ENCODE measurements around the gene SMO. TPM values are rescaled to one million over a fixed set of nuclear protein-coding genes. Genes with fewer than 3 reads are reported as not detected.

Gene SMO
- total and polyA plus RNA-seq, 2 donors (not counting 1 experiment from before 2014, with no cell fraction given) = 0.39 to 1.4 TPM

DNA sequence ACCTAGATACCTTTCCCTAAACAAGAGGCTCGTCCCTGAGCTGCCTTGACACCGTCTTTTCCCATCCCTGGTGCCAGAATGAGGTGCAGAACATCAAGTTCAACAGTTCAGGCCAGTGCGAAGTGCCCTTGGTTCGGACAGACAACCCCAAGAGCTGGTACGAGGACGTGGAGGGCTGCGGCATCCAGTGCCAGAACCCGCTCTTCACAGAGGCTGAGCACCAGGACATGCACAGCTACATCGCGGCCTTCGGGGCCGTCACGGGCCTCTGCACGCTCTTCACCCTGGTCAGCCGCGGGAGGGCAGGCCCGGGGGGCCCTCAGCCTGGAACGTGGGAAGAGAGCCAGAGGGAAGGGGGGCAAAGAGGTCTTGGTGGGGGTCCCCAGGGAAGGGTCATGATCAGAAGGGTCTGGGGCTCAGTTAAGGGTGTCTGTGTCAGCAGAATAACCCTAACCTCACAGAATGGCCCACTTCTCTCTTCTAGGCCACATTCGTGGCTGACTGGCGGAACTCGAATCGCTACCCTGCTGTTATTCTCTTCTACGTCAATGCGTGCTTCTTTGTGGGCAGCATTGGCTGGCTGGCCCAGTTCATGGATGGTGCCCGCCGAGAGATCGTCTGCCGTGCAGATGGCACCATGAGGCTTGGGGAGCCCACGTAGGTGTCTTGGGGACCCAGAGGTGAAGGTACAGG lies 16.8 kb downstream of the SMO start:
- Mint-ChIP-seq H3K27ac (peak overlapping the region; percentile 46), H3K9me3 (ENCODE audit: insufficient read depth) (no peaks in the 10 kb centered on the region), H3K27me3 (no peaks in the 10 kb centered on the region), H3K4me3 (peak overlapping the region; percentile 39), H3K4me1 (peaks cover 3% of the 10 kb centered on the region)
- WGBS (ENCODE audit: insufficient coverage) = 84% methylated on average over 18 of the region's 29 CpGs
- no peaks in the 10 kb centered on the region for H3K27me3 ChIP-seq (replicated peaks in 1 of 4; ENCODE audit: control extremely low read depth in 1 of 4, control insufficient read depth in 3 of 4, insufficient read depth in 4 of 4, low read length in 3 of 4)
- H2AFZ ChIP-seq (ENCODE audit: insufficient read depth, low read depth, low read length, poor library complexity, severe bottlenecking) = peak overlapping the region; percentile 2
- H3K4me3 ChIP-seq (ENCODE audit: control extremely low read depth in 1 of 5, extremely low read depth in 1 of 5, insufficient read depth in 1 of 5, low read depth in 2 of 5, low read length in 4 of 5) = no peak overlapping the region
- H3K79me2 ChIP-seq (ENCODE audit: control insufficient read depth, insufficient read depth, low read length) = no peaks in the 10 kb centered on the region
- H3K9ac ChIP-seq (ENCODE audit: low read length) = no peak overlapping the region
- no peak overlapping the region for H3K4me2 ChIP-seq (replicated peaks; ENCODE audit: low read depth, low read length, poor library complexity, severe bottlenecking)
- no peaks in the 10 kb centered on the region for H3K36me3 ChIP-seq (replicated peaks in 1 of 2; ENCODE audit: control extremely low read depth in 1 of 2, control insufficient read depth in 1 of 2, extremely low read depth in 1 of 2, insufficient read depth in 2 of 2, low read length in 1 of 2)
- CTCF ChIA-PET = interaction anchor here (1.9 to 3.0 kb wide), 2 partner anchors 13 to 42 kb away, joined by 5 to 14 read pairs; no protein-coding TSS in a partner anchor
- no peak for DNase-seq
- peak; percentile 55 for ATAC-seq (ENCODE audit: low read depth)
- POLR2A ChIA-PET = no interaction called here
- intact Hi-C loops (cut with micrococcal nuclease) = no loop called here
- H3K9me3 ChIP-seq (ENCODE audit: control extremely low read depth in 1 of 3, control insufficient read depth in 2 of 3, insufficient read depth in 1 of 3, low read length in 2 of 3) = no peaks in the 10 kb centered on the region
- H3K27ac ChIP-seq (ENCODE audit: low read length in 2 of 2) = no peak overlapping the region
- H4K20me1 ChIP-seq (ENCODE audit: control insufficient read depth, insufficient read depth, low read length, poor library complexity, severe bottlenecking) = no peaks in the 10 kb centered on the region
- TF ChIP-seq EZH2 (IDR thresholded peaks at IDR 0.05; ENCODE audit: borderline replicate concordance, insufficient read depth, low read depth, low read length, poor library complexity, severe bottlenecking) = no peak
- TF ChIP-seq, protein P1, sequence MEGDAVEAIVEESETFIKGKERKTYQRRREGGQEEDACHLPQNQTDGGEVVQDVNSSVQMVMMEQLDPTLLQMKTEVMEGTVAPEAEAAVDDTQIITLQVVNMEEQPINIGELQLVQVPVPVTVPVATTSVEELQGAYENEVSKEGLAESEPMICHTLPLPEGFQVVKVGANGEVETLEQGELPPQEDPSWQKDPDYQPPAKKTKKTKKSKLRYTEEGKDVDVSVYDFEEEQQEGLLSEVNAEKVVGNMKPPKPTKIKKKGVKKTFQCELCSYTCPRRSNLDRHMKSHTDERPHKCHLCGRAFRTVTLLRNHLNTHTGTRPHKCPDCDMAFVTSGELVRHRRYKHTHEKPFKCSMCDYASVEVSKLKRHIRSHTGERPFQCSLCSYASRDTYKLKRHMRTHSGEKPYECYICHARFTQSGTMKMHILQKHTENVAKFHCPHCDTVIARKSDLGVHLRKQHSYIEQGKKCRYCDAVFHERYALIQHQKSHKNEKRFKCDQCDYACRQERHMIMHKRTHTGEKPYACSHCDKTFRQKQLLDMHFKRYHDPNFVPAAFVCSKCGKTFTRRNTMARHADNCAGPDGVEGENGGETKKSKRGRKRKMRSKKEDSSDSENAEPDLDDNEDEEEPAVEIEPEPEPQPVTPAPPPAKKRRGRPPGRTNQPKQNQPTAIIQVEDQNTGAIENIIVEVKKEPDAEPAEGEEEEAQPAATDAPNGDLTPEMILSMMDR (IDR thresholded peaks at IDR 0.05) = no peak
- H3K4me1 ChIP-seq (ENCODE audit: control insufficient read depth in 2 of 2, insufficient read depth in 2 of 2, low read length in 2 of 2) = no peaks in the 10 kb centered on the region
